ENCODE measurements around the gene ADIPOR2.

The ADIPOR2 gene

DNA sequence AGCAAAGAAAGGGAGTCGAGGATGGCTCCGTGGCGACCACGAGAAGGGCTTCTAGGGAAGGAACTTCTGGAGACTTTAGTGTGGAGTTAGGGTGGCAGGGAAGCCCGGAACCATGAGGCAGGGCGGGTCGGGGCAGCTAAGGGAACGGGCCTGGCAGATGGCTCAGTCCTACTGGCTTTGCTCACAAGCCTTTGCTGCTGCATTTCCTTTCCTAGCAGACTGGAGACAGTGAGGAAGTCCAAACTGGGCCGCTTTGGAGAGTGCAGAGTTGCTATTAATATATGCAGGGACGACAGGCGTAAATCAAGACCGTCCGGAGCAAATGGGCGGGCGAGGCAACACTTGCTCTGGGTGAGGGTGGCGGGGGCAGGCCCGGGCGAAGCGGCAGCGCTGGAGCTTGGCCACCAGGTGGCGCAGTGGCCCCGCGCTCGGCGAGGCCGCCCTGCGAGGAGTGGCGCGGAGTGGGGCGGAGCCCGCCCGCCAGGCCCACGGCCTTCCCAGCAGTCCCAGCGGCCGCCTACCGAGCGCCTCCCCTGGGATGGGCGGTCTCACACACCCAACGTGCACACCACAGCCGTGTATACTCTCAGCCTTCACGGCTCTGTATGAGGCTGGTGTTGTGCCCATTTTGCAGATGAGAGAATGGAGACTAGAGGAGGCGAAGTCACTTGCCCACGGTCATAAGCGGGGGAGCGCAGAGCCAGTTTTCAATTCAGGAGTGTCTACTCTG lies 105.1 kb downstream of the ADIPOR2 start:
- Mint-ChIP-seq H3K36me3 (no peaks in the 10 kb centered on the region), H3K4me3 (peak overlapping the region; percentile 83), H3K27me3 (no peaks in the 10 kb centered on the region), H3K27ac (peak overlapping the region; percentile 90), H3K9me3 (no peaks in the 10 kb centered on the region), H3K4me1 (peaks cover 25% of the 10 kb centered on the region)
- ATAC-seq (ENCODE audit: low read depth) (peak; percentile 94), DNase-seq (ENCODE audit: low spot score in 2 of 2) (peak; percentile 96 to 98)

DNA sequence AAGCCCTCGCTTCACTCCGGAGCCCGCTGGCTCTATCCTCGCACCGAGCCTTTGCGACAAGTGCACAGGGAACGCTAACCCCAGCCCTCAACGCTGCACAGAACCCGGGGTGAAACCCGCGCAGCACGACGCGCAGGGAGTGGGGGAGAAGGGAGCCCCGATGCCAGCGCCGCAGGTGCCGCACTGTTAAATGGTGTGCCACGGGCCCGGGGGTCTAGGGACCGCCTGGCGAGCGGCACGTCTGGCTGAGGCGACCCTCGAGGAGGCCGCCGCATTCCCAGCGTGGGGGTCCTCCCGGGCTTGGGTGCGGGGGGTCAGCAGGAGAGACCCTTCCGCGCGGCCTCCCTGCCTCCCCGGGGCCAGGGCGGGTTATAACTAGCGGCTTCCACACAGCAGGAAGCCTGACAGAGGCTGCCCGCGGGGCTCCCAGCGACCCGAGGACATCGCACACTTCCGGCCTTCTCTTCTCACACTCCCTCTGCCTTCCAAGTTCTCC lies 105.7 kb downstream of the ADIPOR2 start:
- H3K4me3 Mint-ChIP-seq, result peak overlapping the region; percentile 85
- peak in 1 of 2 donors; percentile 54 for DNase-seq (ENCODE audit: low spot score in 2 of 2)
- ATAC-seq (ENCODE audit: low read depth), result peak; percentile 31
- H3K36me3 Mint-ChIP-seq, result no peaks in the 10 kb centered on the region
- no peaks in the 10 kb centered on the region for H3K9me3 Mint-ChIP-seq
- no peaks in the 10 kb centered on the region for H3K27me3 Mint-ChIP-seq
- peak overlapping the region; percentile 90 for H3K27ac Mint-ChIP-seq
- H3K4me1 Mint-ChIP-seq, result peaks cover 20% of the 10 kb centered on the region

DNA sequence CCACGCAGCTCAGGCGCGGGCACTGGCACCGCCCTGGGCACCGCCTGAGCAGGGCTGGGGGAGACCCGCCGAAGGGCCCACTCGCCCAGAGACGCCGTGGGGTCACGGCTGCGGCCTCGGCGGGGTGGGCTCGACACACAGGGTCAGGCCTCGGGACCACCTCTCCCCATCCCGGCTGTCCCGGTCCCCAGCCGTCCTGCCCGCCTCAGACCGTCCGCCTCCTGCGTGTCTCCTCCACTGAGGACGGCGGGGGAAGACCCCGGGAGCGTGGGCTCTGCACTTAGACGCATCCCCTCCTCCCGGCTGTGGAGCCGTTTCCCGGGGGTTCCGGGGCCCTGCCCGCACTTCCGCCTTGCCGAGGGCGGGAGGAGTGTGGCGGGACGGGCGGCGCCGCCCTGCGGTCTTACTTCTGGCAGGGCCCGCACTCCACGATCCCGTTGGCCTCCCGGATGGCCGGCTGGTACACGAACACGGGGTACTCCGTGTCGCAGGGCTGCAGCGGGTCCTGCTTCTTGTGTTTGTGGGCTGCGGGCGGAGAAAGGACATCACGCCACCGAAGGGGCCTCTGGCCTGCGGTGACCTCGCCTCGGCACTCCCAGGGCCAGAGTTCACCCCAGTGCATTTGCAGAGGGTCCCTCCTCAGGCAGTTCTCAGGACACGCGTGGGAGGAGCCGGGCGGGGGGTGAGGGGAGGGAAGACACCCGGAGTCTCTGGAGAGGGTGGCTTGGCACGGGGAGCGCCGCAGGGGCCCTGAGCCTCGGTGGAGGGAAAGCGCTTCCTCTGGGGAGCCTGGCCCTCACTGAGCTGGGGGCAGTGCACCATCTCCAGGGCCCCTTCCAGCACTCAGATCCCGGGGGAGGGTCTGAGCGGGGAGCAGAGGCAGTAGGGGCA lies 106.4 kb downstream of the ADIPOR2 start:
- Mint-ChIP-seq H3K27ac (peak overlapping the region; percentile 90), H3K4me3 (peak overlapping the region; percentile 85), H3K4me1 (peaks cover 23% of the 10 kb centered on the region), H3K36me3 (no peaks in the 10 kb centered on the region), H3K27me3 (no peaks in the 10 kb centered on the region), H3K9me3 (no peaks in the 10 kb centered on the region)
- ATAC-seq (ENCODE audit: low read depth), result no peak
- DNase-seq (ENCODE audit: low spot score in 2 of 2), result peak in 1 of 2 donors; percentile 42

DNA sequence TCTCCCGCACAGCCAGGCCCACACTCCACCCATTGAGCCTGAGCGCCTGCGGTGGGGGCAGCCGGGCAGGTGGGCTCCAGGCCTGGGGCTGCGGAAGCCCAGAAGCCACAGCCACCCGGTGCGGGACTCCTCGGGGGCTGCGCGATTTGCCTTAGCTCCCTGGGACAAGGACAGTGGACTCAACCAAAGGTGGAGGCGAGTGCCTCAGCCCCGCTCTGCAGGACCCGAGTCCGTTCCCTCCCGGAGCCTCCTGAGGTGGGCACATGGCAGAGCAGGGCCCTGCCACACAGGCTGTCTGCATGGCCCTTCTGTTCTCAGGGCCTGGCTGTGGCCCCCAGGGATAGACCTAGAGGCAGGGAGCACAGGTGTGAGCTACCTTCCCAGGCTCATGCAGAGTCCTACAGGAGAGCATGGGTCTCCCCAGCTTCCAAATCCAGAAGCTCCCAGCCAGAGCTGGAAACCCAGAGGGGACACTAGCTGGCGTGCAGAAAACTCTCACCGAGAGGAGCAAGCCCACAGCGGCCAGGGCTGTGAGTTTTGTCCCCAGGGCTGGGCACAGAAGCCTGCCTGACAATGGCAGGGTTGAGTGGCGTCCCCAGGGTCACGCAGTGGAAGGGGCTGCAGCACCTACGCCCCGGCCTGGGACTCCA lies 107.2 kb downstream of the ADIPOR2 start:
- H3K27me3 Mint-ChIP-seq, result no peaks in the 10 kb centered on the region
- peaks cover 23% of the 10 kb centered on the region for H3K4me1 Mint-ChIP-seq
- ATAC-seq (ENCODE audit: low read depth) (no peak), DNase-seq (ENCODE audit: low spot score in 2 of 2) (no peak)
- no peaks in the 10 kb centered on the region for H3K9me3 Mint-ChIP-seq
- H3K4me3 Mint-ChIP-seq, result peak overlapping the region; percentile 43
- H3K36me3 Mint-ChIP-seq, result no peaks in the 10 kb centered on the region
- H3K27ac Mint-ChIP-seq, result no peak overlapping the region

DNA sequence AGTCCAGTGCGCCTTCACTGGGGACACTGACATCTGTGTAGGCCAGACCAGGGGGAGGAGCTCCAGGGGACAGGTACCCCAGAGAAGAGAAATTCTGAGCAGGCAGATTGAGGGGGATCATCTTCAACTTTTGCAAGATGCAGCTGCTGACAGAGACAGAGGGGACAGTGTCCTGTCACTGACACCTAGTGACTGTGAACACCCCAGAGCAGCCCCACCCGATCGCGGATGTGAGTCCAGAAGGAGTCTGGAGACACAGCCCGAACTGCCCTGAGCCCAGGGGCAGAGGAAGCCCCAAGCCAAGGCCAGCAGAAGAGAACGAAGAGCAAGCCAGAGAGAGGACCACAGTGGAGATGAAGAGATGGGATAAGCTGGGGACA lies 107.8 kb downstream of the ADIPOR2 start:
- H3K27ac Mint-ChIP-seq, result no peak overlapping the region

DNA sequence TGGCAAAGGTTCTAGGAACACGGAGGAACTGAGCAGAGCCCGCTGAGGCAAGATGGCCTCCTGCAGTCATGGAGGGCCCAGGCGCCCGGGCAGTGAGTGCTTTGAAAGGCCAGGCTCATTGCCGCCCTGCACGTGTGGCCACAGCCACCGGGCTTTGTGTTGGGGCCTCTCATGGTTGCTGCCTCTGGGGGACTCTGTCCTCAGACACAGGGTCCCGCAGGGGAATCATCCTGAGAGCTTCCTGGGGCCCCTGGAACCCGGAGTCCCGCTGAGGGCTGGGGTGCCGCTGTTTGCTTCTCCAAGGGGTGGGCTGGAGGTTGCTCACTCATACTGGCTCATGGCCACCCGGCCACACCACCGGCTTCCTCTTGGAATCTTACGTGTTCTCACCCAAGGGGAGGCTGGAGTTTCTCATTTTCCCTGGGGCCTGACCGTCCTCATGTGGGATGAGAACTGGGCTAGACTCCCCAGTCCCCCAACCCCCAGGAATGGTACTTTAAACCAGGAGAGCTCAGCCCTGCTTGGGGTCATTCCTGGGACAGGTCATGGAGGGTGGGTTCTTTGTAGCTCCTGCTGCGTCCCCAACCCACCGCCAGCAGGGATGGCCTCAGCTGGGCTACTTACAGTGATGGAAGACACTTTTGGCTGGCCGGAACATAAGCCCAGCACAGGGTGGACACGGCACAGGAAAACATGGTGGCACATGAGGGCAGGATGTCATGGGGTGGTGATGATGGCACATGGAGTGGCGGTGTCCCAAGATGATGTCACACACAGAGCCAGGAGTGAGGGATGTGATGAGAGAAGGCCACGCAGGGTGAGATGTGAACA lies 108.4 kb downstream of the ADIPOR2 start:
- no peaks in the 10 kb centered on the region for H3K27me3 Mint-ChIP-seq
- peaks cover 23% of the 10 kb centered on the region for H3K4me1 Mint-ChIP-seq
- H3K36me3 Mint-ChIP-seq, result no peaks in the 10 kb centered on the region
- no peaks in the 10 kb centered on the region for H3K9me3 Mint-ChIP-seq
- H3K27ac Mint-ChIP-seq, result no peak overlapping the region
- ATAC-seq (ENCODE audit: low read depth) (no peak), DNase-seq (ENCODE audit: low spot score in 2 of 2) (no peak)
- no peak overlapping the region for H3K4me3 Mint-ChIP-seq

More for the DNA sequence above, 107.8 kb downstream of the ADIPOR2 start:
- Mint-ChIP-seq H3K4me3 (no peak overlapping the region), H3K4me1 (peaks cover 23% of the 10 kb centered on the region), H3K27me3 (no peaks in the 10 kb centered on the region), H3K36me3 (no peaks in the 10 kb centered on the region), H3K9me3 (no peaks in the 10 kb centered on the region)
- no peak for ATAC-seq (ENCODE audit: low read depth)
- no peak for DNase-seq (ENCODE audit: low spot score in 2 of 2)

DNA sequence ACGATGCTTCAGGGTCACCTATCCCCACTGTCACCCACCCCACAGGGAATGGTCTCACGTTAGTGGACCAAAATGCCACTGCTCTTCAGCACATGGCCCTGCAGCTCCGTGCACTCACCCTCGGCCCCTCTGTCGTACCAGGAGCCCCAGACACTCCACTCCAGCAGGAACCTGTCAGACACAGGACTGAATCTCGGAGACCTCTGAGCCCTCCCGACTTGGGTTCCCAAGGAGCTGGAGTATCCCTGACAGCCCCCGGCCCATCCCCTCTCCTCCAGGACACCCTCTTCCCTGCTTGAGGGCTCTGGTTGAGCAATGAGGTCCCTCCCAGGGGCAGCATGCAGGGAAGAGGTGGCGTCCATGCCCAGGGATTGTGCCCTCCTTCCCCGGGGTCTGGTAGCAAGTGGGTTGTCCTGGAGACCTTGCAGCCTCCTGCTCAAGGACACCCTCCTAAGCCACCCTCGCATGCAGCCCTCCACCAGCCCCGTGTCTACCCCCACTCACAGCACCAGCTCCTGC lies 109.1 kb downstream of the ADIPOR2 start:
- H3K4me1 Mint-ChIP-seq, result peaks cover 23% of the 10 kb centered on the region
- peaks cover 1% of the 10 kb centered on the region for H3K9me3 Mint-ChIP-seq
- no peaks in the 10 kb centered on the region for H3K27me3 Mint-ChIP-seq
- no peak for DNase-seq (ENCODE audit: low spot score in 2 of 2)
- no peaks in the 10 kb centered on the region for H3K36me3 Mint-ChIP-seq
- no peak overlapping the region for H3K27ac Mint-ChIP-seq
- no peak for ATAC-seq (ENCODE audit: low read depth)
- no peak overlapping the region for H3K4me3 Mint-ChIP-seq

DNA sequence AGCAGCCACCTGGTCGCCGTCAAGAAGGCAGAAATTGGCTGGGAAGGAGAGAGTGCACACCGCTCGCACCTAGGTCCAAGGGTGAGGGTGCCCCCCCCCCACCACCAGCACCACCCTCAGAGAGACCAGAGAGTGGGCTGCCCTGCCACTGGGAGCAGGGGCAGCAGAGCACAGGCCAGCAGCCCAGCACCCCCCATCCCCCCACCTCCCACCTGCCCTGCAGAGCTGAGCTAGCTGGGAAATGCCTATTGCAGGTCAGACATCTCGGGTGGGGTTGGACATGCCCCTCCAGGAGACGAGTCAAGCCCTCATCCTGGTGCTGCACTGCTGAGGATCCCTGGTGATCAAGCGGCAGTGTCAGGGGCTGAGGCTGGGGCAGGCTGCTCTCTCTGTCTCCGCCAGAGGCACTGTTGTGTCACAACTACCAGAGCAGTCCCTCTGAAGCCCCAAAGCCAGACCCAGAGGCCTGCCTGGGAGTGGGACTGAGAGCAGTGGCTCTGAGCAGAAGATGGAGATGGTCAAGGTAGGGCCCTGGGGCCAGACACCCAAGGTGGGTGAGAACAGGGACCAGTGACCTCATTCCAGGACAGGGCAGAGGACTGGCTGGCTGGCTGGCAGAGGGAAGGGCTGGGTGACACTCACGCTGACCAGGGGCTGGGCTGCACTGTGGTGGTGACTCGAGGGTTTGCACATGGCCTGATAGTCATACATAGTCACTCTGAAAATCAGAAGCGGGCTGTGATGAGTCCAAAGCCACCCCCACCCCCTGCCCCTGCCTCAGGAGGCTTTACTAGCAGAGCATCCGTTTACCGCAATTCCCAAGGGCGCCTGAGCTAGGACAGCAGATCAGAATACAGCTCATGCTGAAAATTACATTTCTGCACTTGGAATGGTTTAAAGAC lies 109.8 kb downstream of the ADIPOR2 start:
- DNase-seq (ENCODE audit: low spot score in 2 of 2), result peak; percentile 47 to 58
- H3K27ac Mint-ChIP-seq, result no peak overlapping the region
- peak; percentile 28 for ATAC-seq (ENCODE audit: low read depth)
- peak overlapping the region; percentile 37 for H3K4me3 Mint-ChIP-seq
- H3K9me3 Mint-ChIP-seq, result peaks cover 1% of the 10 kb centered on the region
- H3K27me3 Mint-ChIP-seq, result no peaks in the 10 kb centered on the region
- H3K36me3 Mint-ChIP-seq, result no peaks in the 10 kb centered on the region
- H3K4me1 Mint-ChIP-seq, result peaks cover 21% of the 10 kb centered on the region

DNA sequence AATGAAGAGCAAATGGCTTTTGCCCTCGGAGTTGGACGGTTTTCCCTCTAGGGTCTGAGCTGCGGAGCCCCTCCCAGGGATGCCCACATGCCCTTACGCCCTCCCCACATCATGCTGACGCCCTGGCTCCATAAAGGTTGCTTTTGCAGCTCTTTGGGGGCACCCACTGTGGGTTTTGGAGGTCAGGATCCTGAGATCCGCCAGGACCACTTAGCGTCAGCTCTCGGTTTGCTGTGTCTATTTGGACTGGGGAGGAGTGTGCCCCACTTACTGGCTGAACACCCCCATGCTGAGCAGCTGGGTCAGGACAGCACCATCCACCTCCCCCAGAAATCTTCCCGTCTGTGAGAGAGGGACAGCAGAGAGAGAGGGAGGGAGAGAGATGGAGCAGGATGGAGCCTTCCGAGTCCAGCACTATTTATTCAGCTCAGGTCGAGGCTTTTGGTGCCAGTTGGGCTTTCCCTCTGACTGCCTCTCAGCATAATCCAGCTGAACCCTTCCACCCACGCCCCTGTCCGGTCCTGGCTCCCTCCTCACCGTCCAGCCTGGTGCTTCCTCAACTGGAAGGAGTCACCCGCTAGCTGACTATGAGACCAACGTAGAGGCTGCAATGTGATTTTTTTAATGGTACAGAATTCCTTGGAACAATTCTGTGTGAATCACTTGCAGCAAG lies 110.6 kb downstream of the ADIPOR2 start:
- no peak overlapping the region for H3K4me3 Mint-ChIP-seq
- DNase-seq (ENCODE audit: low spot score in 2 of 2) (no peak), ATAC-seq (ENCODE audit: low read depth) (no peak)
- no peaks in the 10 kb centered on the region for H3K27me3 Mint-ChIP-seq
- peaks cover 1% of the 10 kb centered on the region for H3K9me3 Mint-ChIP-seq
- no peaks in the 10 kb centered on the region for H3K36me3 Mint-ChIP-seq
- H3K4me1 Mint-ChIP-seq, result peaks cover 19% of the 10 kb centered on the region
- H3K27ac Mint-ChIP-seq, result no peak overlapping the region

DNA sequence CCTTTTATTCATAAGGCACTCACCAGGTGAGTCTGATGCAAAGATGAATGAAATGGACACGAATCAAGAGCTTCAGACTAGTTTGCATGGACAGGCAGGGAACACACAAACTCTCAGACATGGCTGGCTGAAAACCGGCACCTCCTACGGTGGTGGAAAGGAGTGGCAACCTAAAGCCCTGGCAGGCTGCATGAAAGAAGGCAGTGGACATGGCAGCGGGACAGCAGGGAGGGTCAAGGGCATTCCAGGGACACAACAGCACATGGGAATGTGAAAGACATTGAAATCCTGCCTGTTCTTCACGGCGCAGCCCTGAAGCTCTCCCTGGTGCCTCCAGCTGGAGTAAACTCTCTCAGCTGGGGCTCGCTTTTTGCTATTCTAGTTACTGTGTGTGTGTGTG lies 112.9 kb downstream of the ADIPOR2 start:
- DNase-seq (ENCODE audit: low spot score in 2 of 2) (no peak), ATAC-seq (ENCODE audit: low read depth) (no peak)
- H3K27me3 Mint-ChIP-seq, result no peaks in the 10 kb centered on the region
- no peaks in the 10 kb centered on the region for H3K36me3 Mint-ChIP-seq
- H3K9me3 Mint-ChIP-seq, result peaks cover 1% of the 10 kb centered on the region
- peaks cover 17% of the 10 kb centered on the region for H3K4me1 Mint-ChIP-seq
- H3K27ac Mint-ChIP-seq, result no peak overlapping the region
- H3K4me3 Mint-ChIP-seq, result no peak overlapping the region

DNA sequence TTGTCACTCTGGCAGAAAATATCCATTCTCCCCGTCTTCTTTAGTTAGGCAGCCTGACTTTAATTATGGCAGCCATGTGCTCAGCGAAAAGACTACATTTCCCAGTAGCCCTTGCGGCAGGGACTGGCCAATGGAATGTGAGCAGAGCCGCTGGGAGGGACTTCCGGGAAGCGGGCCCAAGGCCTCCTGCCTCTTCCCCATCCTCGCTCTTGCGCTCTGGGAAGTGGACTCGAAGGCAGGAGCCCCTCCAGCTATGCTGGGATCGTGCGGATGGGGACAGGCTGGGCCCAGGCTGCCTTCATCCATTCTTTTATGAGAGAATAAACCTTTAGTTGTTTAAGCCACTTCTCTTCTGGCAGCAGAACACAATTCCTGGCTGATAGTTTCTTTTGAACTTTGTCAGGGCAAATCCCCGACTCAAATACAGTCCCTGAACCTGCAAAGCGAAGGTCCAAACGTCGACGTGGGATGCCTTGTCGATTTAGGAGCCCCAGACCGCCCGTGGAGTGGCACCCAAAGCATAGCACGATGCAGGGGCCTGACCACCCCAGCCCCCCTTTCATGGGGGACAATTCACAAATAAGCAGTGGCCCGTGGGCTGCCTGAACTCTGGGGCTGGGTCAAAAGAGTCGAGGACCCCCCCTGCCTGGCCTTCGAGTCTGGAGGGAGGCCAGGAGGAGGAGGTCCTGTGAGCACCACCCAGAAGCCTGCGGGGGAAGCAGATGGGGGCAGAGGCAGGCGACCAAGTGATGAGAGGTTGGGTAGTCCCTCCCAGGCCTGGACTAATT lies 113.9 kb downstream of the ADIPOR2 start:
- Mint-ChIP-seq H3K27me3 (no peaks in the 10 kb centered on the region), H3K27ac (peak overlapping the region; percentile 49), H3K9me3 (peaks cover 1% of the 10 kb centered on the region), H3K4me1 (peaks cover 12% of the 10 kb centered on the region), H3K4me3 (peak overlapping the region; percentile 59), H3K36me3 (no peaks in the 10 kb centered on the region)
- peak; percentile 91 for ATAC-seq (ENCODE audit: low read depth)
- peak; percentile 70 to 75 for DNase-seq (ENCODE audit: low spot score in 2 of 2)

Measured in memory B cell (primary cell).